A549 treated with GW870086 at 1 μM for 4 hours (cell line): Measurements from ENCODE around the gene TMEM130. TPM values are rescaled to one million over a fixed set of nuclear protein-coding genes. Genes with fewer than 3 reads are reported as not detected.

Source experiments
- total RNA-seq: library from RNA; stranded (reverse); fragments of 200-300 nt; extraction: Qiagen RNA extraction; gene quantifications from 5 replicates; pipeline ENCODE4 v1.2.3, GENCODE V29; 2022; ENCODE audit warnings: low read depth

TMEM130 gene
- 0.27 to 0.57 TPM (median 0.31 TPM) in 5 replicates for total RNA-seq

DNA sequence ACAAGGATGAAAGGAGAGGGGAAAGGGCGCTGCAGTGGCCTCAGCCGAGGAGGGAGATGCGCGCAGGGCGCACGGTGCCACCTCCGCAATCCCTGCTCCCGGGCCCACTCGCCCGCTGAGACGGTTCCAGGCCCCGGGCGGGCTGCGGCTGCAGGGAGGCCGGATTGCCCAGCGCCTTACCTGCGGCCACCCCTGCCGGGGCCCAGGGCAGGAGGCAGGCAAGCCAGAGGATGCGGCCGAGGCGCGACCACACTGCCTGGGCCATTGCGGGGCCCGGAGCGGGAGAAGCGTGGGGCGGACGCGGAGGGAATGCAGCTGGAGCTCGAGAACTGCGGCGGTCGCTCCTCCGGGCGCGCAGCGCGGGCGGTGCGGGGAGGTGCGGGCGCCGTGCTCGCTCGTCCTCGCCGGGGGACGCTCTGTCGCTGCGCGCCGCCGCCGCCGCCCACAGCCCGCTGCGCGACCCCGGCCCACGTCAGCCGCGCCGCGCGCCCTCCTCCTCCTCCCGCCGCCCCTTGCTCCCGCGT lies at the start of gene TMEM130:
Gene TMEM130 (minus strand): TSS at position 418 of the 524 bp plus-strand sequence. CDS start 153 bp downstream, at position 265.

GRCh38 chr7:98878365-98879197 lies 8.8 kb upstream of the TMEM130 start, which contains the start of gene TRRAP:
Gene TRRAP, plus strand, starts transcription at chr7:98878532. Its CDS starts 2,619 bp downstream, at chr7:98881151.

Other genes starting within 250 kb of the TMEM130 start
- 13.8 to 19.4 TPM (median 16.4 TPM) in 5 replicates for gene TRRAP, start 8.5 kb upstream of the TMEM130 start, total RNA-seq